Activated CD4-positive, alpha-beta T cell treated with anti-CD3 and anti-CD28 coated beads, Interleukin-2, amount 50 U/mL, for 4 hours (primary cell): ENCODE measurements around the gene ACP6.
"Not testable (repeated sequence)": the region's sequence is repeated elsewhere in the genome, so short reads cannot be mapped to it uniquely, and the experiment has no call there.

Experiments
- DNase-seq, 2 experiments: peaks; one replicate each; pipeline ENCODE4 v3.0.0-alpha.2; 2020

ACP6 gene

GRCh38 chr1:147670319-147671001 lies at the start of gene ACP6:
TSS of gene ACP6 (minus strand) at chr1:147670524. CDS start at chr1:147670048, 476 bp downstream.
- DNase-seq = peak; percentile 85 to 86

GRCh38 chr1:147719711-147720225 lies 49.4 kb upstream of the ACP6 start:
- DNase-seq = no peak

- DNase-seq = no peak
Observed at GRCh38 chr1:147719029-147719698, 48.8 kb upstream of the ACP6 start.

- DNase-seq = no peak
Observed at GRCh38 chr1:147717706-147718097, 47.4 kb upstream of the ACP6 start.

GRCh38 chr1:147717051-147717705 lies 46.9 kb upstream of the ACP6 start:
- peak; percentile 6 to 13 for DNase-seq

- no peak for DNase-seq
Observed at GRCh38 chr1:147712605-147713004, 42.3 kb upstream of the ACP6 start.

- peak; percentile 42 to 50 for DNase-seq
Observed at GRCh38 chr1:147700042-147701006, 30.0 kb upstream of the ACP6 start.

GRCh38 chr1:147699686-147700041 lies 29.3 kb upstream of the ACP6 start:
- DNase-seq = no peak

- no peak for DNase-seq
Observed at GRCh38 chr1:147683163-147683763, 12.9 kb upstream of the ACP6 start.

GRCh38 chr1:147680608-147681235 lies 10.4 kb upstream of the ACP6 start:
- DNase-seq = not testable (repeated sequence)

- not testable (repeated sequence) for DNase-seq
Observed at GRCh38 chr1:147677681-147678080, 7.4 kb upstream of the ACP6 start.

GRCh38 chr1:147676311-147677085 lies 6.2 kb upstream of the ACP6 start:
- no peak for DNase-seq

- DNase-seq = no peak
Observed at GRCh38 chr1:147673816-147674215, 3.5 kb upstream of the ACP6 start.

GRCh38 chr1:147673406-147673805 lies 3.1 kb upstream of the ACP6 start:
- no peak for DNase-seq

- DNase-seq = peak; percentile 25 to 29
Observed at GRCh38 chr1:147669469-147670318, 630 bp downstream of the ACP6 start.

- no peak for DNase-seq
Observed at GRCh38 chr1:147665521-147665920, 4.8 kb downstream of the ACP6 start.

- no peak for DNase-seq
Observed at GRCh38 chr1:147664206-147664605, 6.1 kb downstream of the ACP6 start.

- DNase-seq = no peak
Observed at GRCh38 chr1:147654511-147654910, 15.8 kb downstream of the ACP6 start.

GRCh38 chr1:147652306-147652705 lies 18.0 kb downstream of the ACP6 start:
- DNase-seq = no peak

GRCh38 chr1:147651466-147651865 lies 18.9 kb downstream of the ACP6 start:
- DNase-seq = no peak
